K562 (cell line): ENCODE results near the gene FGF14.

Experiments
- CBX2 ChIP-seq: fragments of 200-600 bp; sonication (generic); IDR thresholded peaks from one replicate; pipeline ENCODE4 v1.6.1; 2012; ENCODE audit warnings: mild to moderate bottlenecking, low read length, inconsistent platforms; ENCODE audit not compliant: insufficient read depth, poor library complexity, severe bottlenecking
- FOXJ2 ChIP-seq: fragments of 200-800 bp; sonication (Bioruptor generic); IDR thresholded peaks from 2 replicates; pipeline ENCODE4 v1.6.1; 2016; ENCODE audit warnings: missing genetic modification characterization, missing compliant biosample characterization
- FOXK1 ChIP-seq: sonication (generic); formaldehyde crosslinking; IDR thresholded peaks from 2 replicates; pipeline ENCODE4 v1.8.0; 2022; ENCODE audit warnings: missing genetic modification reagents, mild to moderate bottlenecking, borderline replicate concordance
- KLF16 ChIP-seq: IDR thresholded peaks from 2 replicates; pipeline ENCODE4 v1.6.1; 2016; ENCODE audit warnings: antibody characterized with exemption
- POLR2AphosphoS5 ChIP-seq: IDR thresholded peaks from 2 replicates; pipeline ENCODE4 v1.6.1; 2011; ENCODE audit warnings: mild to moderate bottlenecking, low read depth, low read length, moderate library complexity; ENCODE audit not compliant: control insufficient read depth, insufficient read depth
- ZNF407 ChIP-seq: fragments of 450-650 bp; IDR thresholded peaks from 2 replicates; pipeline ENCODE4 v1.6.1; 2016; ENCODE audit warnings: low read depth

GRCh38 chr13:101811881-101812280 is 590.0 kb downstream of the FGF14 start:
- TF ChIP-seq ZNF407 (no peak), POLR2AphosphoS5 (no peak), KLF16 (no peak), FOXK1 (CRISPR knock-in tag) (no peak), FOXJ2 (tag) (no peak), CBX2 (no peak)
